PC-9 (cell line): ENCODE results near the gene FABP1.

Experiments
- EZH2 ChIP-seq: fragments of 200-600 bp; sonication (generic); IDR thresholded peaks from 2 replicates; pipeline ENCODE4 v1.8.0; 2017; ENCODE audit warnings: antibody characterized with exemption, low read depth
- TF ChIP-seq, protein P1 (sequence below): fragments of 200-600 bp; sonication (generic); conservative IDR thresholded peaks from 2 replicates; pipeline ENCODE4 v1.6.1; 2017; ENCODE audit warnings: mixed run types, antibody characterized with exemption, mild to moderate bottlenecking, moderate library complexity

DNA sequence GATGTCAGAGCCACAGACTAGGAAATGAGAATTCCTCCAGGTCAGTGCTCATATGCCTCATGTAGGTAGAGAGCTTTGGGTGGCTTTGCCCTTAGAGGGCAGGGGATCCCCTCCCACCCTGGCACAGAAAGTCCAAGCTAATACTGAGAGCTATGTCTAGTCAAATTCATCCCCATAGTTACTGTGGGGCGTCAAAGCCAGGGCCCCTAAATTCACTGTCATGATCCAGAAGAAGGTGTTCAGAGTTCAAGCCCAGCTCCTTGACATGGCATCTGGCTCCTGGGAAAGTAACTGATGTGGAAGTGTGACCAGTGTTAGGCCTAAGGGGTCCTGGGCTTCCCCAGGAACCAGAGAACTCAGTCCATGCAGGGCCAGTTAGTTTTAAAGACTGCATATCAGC, 44.1 kb upstream of the FABP1 start:
- TF ChIP-seq, protein P1, sequence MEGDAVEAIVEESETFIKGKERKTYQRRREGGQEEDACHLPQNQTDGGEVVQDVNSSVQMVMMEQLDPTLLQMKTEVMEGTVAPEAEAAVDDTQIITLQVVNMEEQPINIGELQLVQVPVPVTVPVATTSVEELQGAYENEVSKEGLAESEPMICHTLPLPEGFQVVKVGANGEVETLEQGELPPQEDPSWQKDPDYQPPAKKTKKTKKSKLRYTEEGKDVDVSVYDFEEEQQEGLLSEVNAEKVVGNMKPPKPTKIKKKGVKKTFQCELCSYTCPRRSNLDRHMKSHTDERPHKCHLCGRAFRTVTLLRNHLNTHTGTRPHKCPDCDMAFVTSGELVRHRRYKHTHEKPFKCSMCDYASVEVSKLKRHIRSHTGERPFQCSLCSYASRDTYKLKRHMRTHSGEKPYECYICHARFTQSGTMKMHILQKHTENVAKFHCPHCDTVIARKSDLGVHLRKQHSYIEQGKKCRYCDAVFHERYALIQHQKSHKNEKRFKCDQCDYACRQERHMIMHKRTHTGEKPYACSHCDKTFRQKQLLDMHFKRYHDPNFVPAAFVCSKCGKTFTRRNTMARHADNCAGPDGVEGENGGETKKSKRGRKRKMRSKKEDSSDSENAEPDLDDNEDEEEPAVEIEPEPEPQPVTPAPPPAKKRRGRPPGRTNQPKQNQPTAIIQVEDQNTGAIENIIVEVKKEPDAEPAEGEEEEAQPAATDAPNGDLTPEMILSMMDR, result no peak
- no peak for TF ChIP-seq EZH2
